ENCODE data around the gene CD82. TPM values are rescaled to one million over a fixed set of nuclear protein-coding genes. Genes with fewer than 3 reads are reported as not detected.

Gene CD82
- total RNA-seq, 2 donors from 2014 or later = 15.4 to 23.4 TPM

GRCh38 chr11:44572884-44573283 is 7.4 kb downstream of the CD82 start:
- Histone ChIP-seq H3K4me3 (no peak overlapping the region), H3K27me3 (replicated peaks; ENCODE audit: insufficient read depth) (no peaks in the 10 kb centered on the region), H3K36me3 (no peaks in the 10 kb centered on the region), H3K9me3 (no peaks in the 10 kb centered on the region), H3K4me1 (ENCODE audit: control insufficient read depth in 1 of 2, low read depth in 2 of 2) (peaks cover 14 to 20% of the 10 kb centered on the region in 2 donors), H3K27ac (no peak overlapping the region)
- no peak for TF ChIP-seq CTCF (IDR thresholded peaks at IDR 0.05)
- DNase-seq (ENCODE audit: low spot score) (no peak), ATAC-seq (ENCODE audit: insufficient number of reproducible peaks, low FRiP score, low read depth) (no peak)

- no peaks in the 10 kb centered on the region for H3K36me3 ChIP-seq
- peaks cover 12 to 20% of the 10 kb centered on the region in 2 donors for H3K4me1 ChIP-seq (ENCODE audit: control insufficient read depth in 1 of 2, low read depth in 2 of 2)
- H3K4me3 ChIP-seq = no peak overlapping the region
- H3K27ac ChIP-seq = no peak overlapping the region
- H3K9me3 ChIP-seq = no peaks in the 10 kb centered on the region
- no peaks in the 10 kb centered on the region for H3K27me3 ChIP-seq (replicated peaks; ENCODE audit: insufficient read depth)
- TF ChIP-seq CTCF (IDR thresholded peaks at IDR 0.05) = no peak
- DNase-seq (ENCODE audit: low spot score) (no peak), ATAC-seq (ENCODE audit: insufficient number of reproducible peaks, low FRiP score, low read depth) (no peak)
These were observed 7.9 kb downstream of the CD82 start for GRCh38 chr11:44573333-44573732.

- TF ChIP-seq CTCF (IDR thresholded peaks at IDR 0.05) = no peak
- Histone ChIP-seq H3K9me3 (no peaks in the 10 kb centered on the region), H3K27ac (no peak overlapping the region), H3K27me3 (replicated peaks; ENCODE audit: insufficient read depth) (no peaks in the 10 kb centered on the region), H3K4me3 (no peak overlapping the region), H3K36me3 (no peaks in the 10 kb centered on the region), H3K4me1 (ENCODE audit: control insufficient read depth in 1 of 2, low read depth in 2 of 2) (peaks cover 0 to 5% of the 10 kb centered on the region in 2 donors)
- ATAC-seq (ENCODE audit: insufficient number of reproducible peaks, low FRiP score, low read depth) (no peak), DNase-seq (ENCODE audit: low spot score) (no peak)
These were observed 9.3 kb downstream of the CD82 start for GRCh38 chr11:44574610-44575287.

- TF ChIP-seq CTCF (IDR thresholded peaks at IDR 0.05) = no peak
- Histone ChIP-seq H3K27ac (no peak overlapping the region), H3K4me1 (ENCODE audit: control insufficient read depth in 1 of 2, low read depth in 2 of 2) (peaks cover 0 to 2% of the 10 kb centered on the region in 2 donors), H3K4me3 (no peak overlapping the region), H3K36me3 (no peaks in the 10 kb centered on the region), H3K27me3 (replicated peaks; ENCODE audit: insufficient read depth) (no peaks in the 10 kb centered on the region), H3K9me3 (no peaks in the 10 kb centered on the region)
- no peak for ATAC-seq (ENCODE audit: insufficient number of reproducible peaks, low FRiP score, low read depth)
- no peak for DNase-seq (ENCODE audit: low spot score)
These were observed 9.8 kb downstream of the CD82 start for GRCh38 chr11:44575288-44575672.

GRCh38 chr11:44575962-44576361 is 10.5 kb downstream of the CD82 start:
- ATAC-seq (ENCODE audit: insufficient number of reproducible peaks, low FRiP score, low read depth) (no peak), DNase-seq (ENCODE audit: low spot score) (no peak)
- Histone ChIP-seq H3K27me3 (replicated peaks; ENCODE audit: insufficient read depth) (no peaks in the 10 kb centered on the region), H3K36me3 (no peaks in the 10 kb centered on the region), H3K4me1 (ENCODE audit: control insufficient read depth in 1 of 2, low read depth in 2 of 2) (no peaks in the 10 kb centered on the region), H3K4me3 (no peak overlapping the region), H3K9me3 (no peaks in the 10 kb centered on the region), H3K27ac (no peak overlapping the region)
- TF ChIP-seq CTCF (IDR thresholded peaks at IDR 0.05) = no peak

Measured in thoracic aorta (tissue), 2 donors.